GM18526 (cell line): ENCODE data around the gene MINDY2.

Experiments
- POLR2A ChIP-seq: IDR thresholded peaks from 3 replicates; pipeline ENCODE4 v1.6.1; 2011; ENCODE audit not compliant: insufficient read length; ENCODE audit errors: extremely low read depth

The MINDY2 gene

GRCh38 chr15:58898150-58898680, 127.1 kb downstream of the MINDY2 start:
- no peak for TF ChIP-seq POLR2A

GRCh38 chr15:58900631-58901030, 129.5 kb downstream of the MINDY2 start:
- no peak for TF ChIP-seq POLR2A

- no peak for TF ChIP-seq POLR2A
Observed at GRCh38 chr15:58908550-58909309, 137.6 kb downstream of the MINDY2 start.

GRCh38 chr15:58909616-58910015, 138.5 kb downstream of the MINDY2 start:
- TF ChIP-seq POLR2A = no peak

- TF ChIP-seq POLR2A = no peak
Observed at GRCh38 chr15:58910456-58910855, 139.4 kb downstream of the MINDY2 start.
